Activated CD8-positive, alpha-beta memory T cell treated with anti-CD3 and anti-CD28 coated beads, Interleukin-2, amount 10 ng/mL, durations not matched to agents 7 days and 5 days (primary cell): ENCODE data around the gene SLC26A1. TPM values are rescaled to one million over a fixed set of nuclear protein-coding genes. Genes with fewer than 3 reads are reported as not detected.
"Not testable (repeated sequence)": the region's sequence is repeated elsewhere in the genome, so short reads cannot be mapped to it uniquely, and the experiment has no call there.

Experiments
- ATAC-seq: fragments of 150-1000 bp; cut with Tn5 transposase; one replicate; pipeline ENCODE4 v1.10.0; 2021; ENCODE audit warnings: moderate library complexity
- CTCF ChIA-PET: fragments of 350-600 bp; sonication (Branson Sonifier 250); formaldehyde crosslinking; loops from one replicate; lab custom pipeline; 2021; ENCODE audit warnings: antibody characterized with exemption; lab: Charles Lee
- DNase-seq: peaks from one replicate; pipeline ENCODE4 v3.0.0-alpha.2; 2020
- H3K27ac Mint-ChIP-seq: one replicate; pipeline ENCODE4 v1.8.0; 2021; ENCODE audit warnings: mild to moderate bottlenecking, mixed read lengths
- H3K27me3 Mint-ChIP-seq: one replicate; pipeline ENCODE4 v1.8.0; 2021; ENCODE audit warnings: mixed read lengths
- H3K36me3 Mint-ChIP-seq: one replicate; pipeline ENCODE4 v1.8.0; 2021; ENCODE audit warnings: mild to moderate bottlenecking, mixed read lengths
- H3K4me1 Mint-ChIP-seq: one replicate; pipeline ENCODE4 v1.8.0; 2021; ENCODE audit warnings: mixed read lengths
- H3K4me3 Mint-ChIP-seq: one replicate; pipeline ENCODE4 v1.8.0; 2021; ENCODE audit warnings: mild to moderate bottlenecking, moderate library complexity, mixed read lengths
- H3K9me3 Mint-ChIP-seq: one replicate; pipeline ENCODE4 v1.8.0; 2022; ENCODE audit warnings: low read depth, mixed read lengths
- total RNA-seq, 2 experiments: library from RNA; stranded (reverse); gene quantifications; one replicate each; pipeline ENCODE4 v1.2.3, GENCODE V29; 2021

The SLC26A1 gene
- total RNA-seq, 2 experiments from 2014 or later = not detected

DNA sequence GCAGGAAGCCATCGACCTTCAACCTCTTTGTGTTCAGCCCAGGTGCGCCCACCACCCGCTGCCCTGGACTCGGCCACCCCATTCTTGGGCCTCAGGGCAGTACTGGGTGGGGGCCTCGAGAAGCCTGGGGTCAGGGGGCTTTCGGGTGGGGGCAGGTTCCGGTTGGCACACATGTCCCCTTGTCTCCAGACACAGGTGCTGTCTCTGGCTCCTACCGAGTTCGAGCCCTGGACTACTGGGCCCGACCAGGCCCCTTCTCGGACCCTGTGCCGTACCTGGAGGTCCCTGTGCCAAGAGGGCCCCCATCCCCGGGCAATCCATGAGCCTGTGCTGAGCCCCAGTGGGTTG lies 10.8 kb upstream of the SLC26A1 start:
- DNase-seq (no peak), ATAC-seq (no peak)
- CTCF ChIA-PET = no interaction called here
- no peaks in the 10 kb centered on the region for H3K36me3 Mint-ChIP-seq
- H3K27me3 Mint-ChIP-seq = peaks cover 41% of the 10 kb centered on the region
- H3K27ac Mint-ChIP-seq = no peak overlapping the region
- H3K9me3 Mint-ChIP-seq = no peaks in the 10 kb centered on the region
- H3K4me3 Mint-ChIP-seq = no peak overlapping the region
- peaks cover 6% of the 10 kb centered on the region for H3K4me1 Mint-ChIP-seq

- Mint-ChIP-seq H3K27me3 (peaks cover 39% of the 10 kb centered on the region), H3K4me3 (no peak overlapping the region), H3K9me3 (no peaks in the 10 kb centered on the region), H3K27ac (no peak overlapping the region), H3K36me3 (no peaks in the 10 kb centered on the region), H3K4me1 (peaks cover under 1% of the 10 kb centered on the region)
- no peak for DNase-seq
- CTCF ChIA-PET = no interaction called here
- no peak for ATAC-seq
Observed at GRCh38 chr4:1003271-1004070, 10.3 kb upstream of the SLC26A1 start.

DNA sequence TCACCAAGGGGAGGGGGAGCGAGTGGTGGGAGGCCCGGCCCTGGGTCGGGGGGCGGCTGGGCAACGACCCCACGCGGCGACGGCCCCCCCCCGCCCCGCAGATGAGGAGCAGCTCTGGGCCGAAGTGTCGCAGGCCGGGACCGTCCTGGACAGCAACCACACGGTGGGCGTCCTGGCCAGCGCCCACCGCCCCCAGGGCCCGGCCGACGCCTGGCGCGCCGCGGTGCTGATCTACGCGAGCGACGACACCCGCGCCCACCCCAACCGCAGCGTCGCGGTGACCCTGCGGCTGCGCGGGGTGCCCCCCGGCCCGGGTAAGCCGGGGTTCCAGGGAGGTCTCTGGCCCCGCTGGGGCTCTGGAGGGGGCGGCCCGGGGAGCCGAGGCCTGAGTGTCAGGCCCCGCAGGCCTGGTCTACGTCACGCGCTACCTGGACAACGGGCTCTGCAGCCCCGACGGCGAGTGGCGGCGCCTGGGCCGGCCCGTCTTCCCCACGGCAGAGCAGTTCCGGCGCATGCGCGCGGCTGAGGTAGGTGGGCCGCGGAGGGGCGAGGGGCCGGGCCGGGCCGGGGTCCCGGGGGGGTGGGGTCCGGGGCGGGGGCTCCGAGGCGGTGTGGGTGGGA lies 9.5 kb upstream of the SLC26A1 start:
- ATAC-seq (no peak), DNase-seq (no peak)
- H3K36me3 Mint-ChIP-seq = no peaks in the 10 kb centered on the region
- H3K27ac Mint-ChIP-seq = no peak overlapping the region
- H3K4me1 Mint-ChIP-seq = no peaks in the 10 kb centered on the region
- CTCF ChIA-PET = no interaction called here
- peaks cover 39% of the 10 kb centered on the region for H3K27me3 Mint-ChIP-seq
- no peaks in the 10 kb centered on the region for H3K9me3 Mint-ChIP-seq
- H3K4me3 Mint-ChIP-seq = no peak overlapping the region

DNA sequence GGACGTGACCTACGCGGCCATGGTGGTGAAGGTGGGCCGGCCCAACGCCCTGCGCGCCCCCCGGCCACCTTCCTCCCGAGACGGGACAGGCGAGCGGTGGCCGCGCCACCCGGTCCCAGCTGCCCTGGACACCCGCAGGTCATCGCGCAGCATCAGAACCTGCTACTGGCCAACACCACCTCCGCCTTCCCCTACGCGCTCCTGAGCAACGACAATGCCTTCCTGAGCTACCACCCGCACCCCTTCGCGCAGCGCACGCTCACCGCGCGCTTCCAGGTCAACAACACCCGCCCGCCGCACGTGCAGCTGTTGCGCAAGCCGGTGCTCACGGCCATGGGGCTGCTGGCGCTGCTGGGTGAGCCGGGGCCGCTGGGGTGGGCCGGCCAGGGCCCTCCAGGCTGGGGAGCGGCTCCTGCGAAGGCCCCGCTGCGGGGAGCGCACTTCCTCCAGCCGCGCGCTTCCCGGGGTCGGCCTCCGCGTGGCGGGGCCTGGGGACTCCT lies 9.0 kb upstream of the SLC26A1 start:
- Mint-ChIP-seq H3K4me3 (no peak overlapping the region), H3K27me3 (peaks cover 36% of the 10 kb centered on the region), H3K27ac (no peak overlapping the region), H3K4me1 (no peaks in the 10 kb centered on the region), H3K9me3 (no peaks in the 10 kb centered on the region), H3K36me3 (no peaks in the 10 kb centered on the region)
- DNase-seq (no peak), ATAC-seq (no peak)
- CTCF ChIA-PET = no interaction called here

GRCh38 chr4:1001561-1002130 lies 8.4 kb upstream of the SLC26A1 start:
- ATAC-seq (no peak), DNase-seq (no peak)
- CTCF ChIA-PET = no interaction called here
- no peak overlapping the region for H3K4me3 Mint-ChIP-seq
- H3K4me1 Mint-ChIP-seq = peaks cover 1% of the 10 kb centered on the region
- peaks cover 35% of the 10 kb centered on the region for H3K27me3 Mint-ChIP-seq
- H3K27ac Mint-ChIP-seq = no peak overlapping the region
- no peaks in the 10 kb centered on the region for H3K36me3 Mint-ChIP-seq
- H3K9me3 Mint-ChIP-seq = no peaks in the 10 kb centered on the region

DNA sequence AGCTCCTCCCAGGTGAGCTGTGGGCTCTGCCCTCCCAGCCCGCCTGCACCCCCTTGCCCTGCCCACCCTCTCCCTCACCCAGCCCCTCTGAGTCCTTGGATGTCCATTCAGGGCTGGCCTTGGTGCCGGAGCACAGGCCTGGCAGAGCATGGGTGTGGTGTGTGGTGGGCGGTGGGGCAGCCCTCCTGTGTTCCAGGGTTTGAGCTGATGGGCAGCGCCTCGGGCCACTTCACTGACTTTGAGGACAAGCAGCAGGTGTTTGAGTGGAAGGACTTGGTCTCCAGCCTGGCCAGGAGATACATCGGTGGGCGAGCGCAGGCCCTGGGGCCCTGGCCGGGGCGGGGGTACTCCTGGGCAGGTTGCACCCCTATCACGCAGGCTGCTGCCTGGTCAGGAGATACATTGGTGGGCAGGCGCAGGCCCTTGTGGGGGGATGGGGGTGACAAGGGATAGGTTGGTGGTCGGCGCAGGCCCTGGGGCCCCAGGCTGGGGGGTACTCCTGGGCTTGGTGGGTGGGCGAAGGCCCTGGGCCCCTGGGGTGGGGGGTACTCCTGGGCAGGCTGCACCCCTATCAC lies 7.6 kb upstream of the SLC26A1 start:
- no peak overlapping the region for H3K27ac Mint-ChIP-seq
- no peak for ATAC-seq
- H3K4me3 Mint-ChIP-seq = no peak overlapping the region
- no peaks in the 10 kb centered on the region for H3K36me3 Mint-ChIP-seq
- no peak for DNase-seq
- CTCF ChIA-PET = no interaction called here
- no peaks in the 10 kb centered on the region for H3K9me3 Mint-ChIP-seq
- peaks cover 37% of the 10 kb centered on the region for H3K27me3 Mint-ChIP-seq
- H3K4me1 Mint-ChIP-seq = peaks cover 1% of the 10 kb centered on the region

- DNase-seq (no peak), ATAC-seq (no peak)
- peaks cover 1% of the 10 kb centered on the region for H3K4me1 Mint-ChIP-seq
- H3K27ac Mint-ChIP-seq = no peak overlapping the region
- CTCF ChIA-PET = no interaction called here
- no peak overlapping the region for H3K4me3 Mint-ChIP-seq
- H3K36me3 Mint-ChIP-seq = no peaks in the 10 kb centered on the region
- H3K9me3 Mint-ChIP-seq = no peaks in the 10 kb centered on the region
- peaks cover 34% of the 10 kb centered on the region for H3K27me3 Mint-ChIP-seq
Observed at GRCh38 chr4:999882-1000425, 6.8 kb upstream of the SLC26A1 start.

- H3K4me3 Mint-ChIP-seq, H3K27ac Mint-ChIP-seq, H3K4me1 Mint-ChIP-seq, DNase-seq, H3K36me3 Mint-ChIP-seq, H3K9me3 Mint-ChIP-seq, ATAC-seq: not testable (repeated sequence)
- CTCF ChIA-PET = interaction anchor here (0.7 kb wide), 1 partner anchor 257 kb away, joined by 3 read pairs; no protein-coding TSS in a partner anchor
- H3K27me3 Mint-ChIP-seq = peaks cover 30% of the 10 kb centered on the region
Observed at GRCh38 chr4:999240-999863, 6.1 kb upstream of the SLC26A1 start.

DNA sequence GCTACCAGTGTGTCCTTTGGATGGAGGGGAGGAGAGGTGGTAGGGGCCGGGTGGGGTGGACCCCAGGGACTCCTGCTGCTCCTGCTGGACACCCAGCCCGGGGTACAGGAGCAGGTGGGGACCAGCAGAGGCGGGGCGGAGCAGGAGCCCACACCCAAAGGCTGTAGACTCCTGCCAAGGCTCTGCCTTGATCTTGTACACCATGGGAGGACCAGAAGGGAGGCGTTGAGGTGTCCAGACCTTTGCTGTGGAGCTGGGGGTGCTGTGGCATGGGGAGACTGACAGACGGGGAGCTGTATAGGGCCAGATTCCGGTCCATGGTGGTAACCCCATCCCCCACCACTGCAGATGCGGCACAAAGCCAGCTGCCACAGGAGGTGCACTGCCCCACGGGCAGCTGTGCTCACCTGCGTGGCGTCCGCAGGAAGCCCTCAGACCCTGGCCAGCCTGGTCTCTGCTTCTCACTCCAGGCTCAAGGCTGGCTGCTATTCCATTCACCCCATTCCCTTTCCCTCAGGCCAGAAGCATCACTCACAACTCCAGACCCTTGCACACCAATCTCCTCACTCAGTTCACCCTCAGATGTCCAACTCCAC lies 5.0 kb upstream of the SLC26A1 start:
- ATAC-seq (no peak), DNase-seq (no peak)
- Mint-ChIP-seq H3K27ac (no peak overlapping the region), H3K27me3 (peaks cover 30% of the 10 kb centered on the region), H3K4me3 (no peak overlapping the region), H3K36me3 (no peaks in the 10 kb centered on the region), H3K9me3 (no peaks in the 10 kb centered on the region), H3K4me1 (peaks cover 1% of the 10 kb centered on the region)
- CTCF ChIA-PET = no interaction called here

- no peaks in the 10 kb centered on the region for H3K36me3 Mint-ChIP-seq
- ATAC-seq (no peak), DNase-seq (no peak)
- H3K9me3 Mint-ChIP-seq = no peaks in the 10 kb centered on the region
- H3K27ac Mint-ChIP-seq = no peak overlapping the region
- CTCF ChIA-PET = no interaction called here
- H3K4me3 Mint-ChIP-seq = no peak overlapping the region
- H3K4me1 Mint-ChIP-seq = peaks cover 1% of the 10 kb centered on the region
- H3K27me3 Mint-ChIP-seq = peaks cover 30% of the 10 kb centered on the region
Observed at GRCh38 chr4:997375-998071, 4.3 kb upstream of the SLC26A1 start.

DNA sequence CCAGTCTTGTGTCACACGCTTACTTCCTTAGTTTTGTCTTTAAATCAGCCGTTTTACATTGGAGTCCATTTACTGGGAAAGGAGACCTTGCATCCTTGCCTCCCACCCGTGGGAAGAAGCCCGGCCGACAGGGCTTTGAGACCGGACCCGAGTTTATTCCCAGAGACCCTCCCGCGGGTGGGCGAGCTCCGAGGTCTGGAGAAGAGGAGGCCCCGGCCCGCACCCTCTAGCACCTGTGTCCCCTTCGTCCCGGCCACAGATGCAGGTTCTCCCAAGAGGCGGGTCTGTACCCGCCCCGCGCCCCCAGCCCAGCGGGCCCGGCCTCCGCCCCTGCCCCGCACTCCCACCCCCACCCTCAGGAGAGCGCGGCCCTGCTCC lies 3.8 kb upstream of the SLC26A1 start:
- CTCF ChIA-PET = no interaction called here
- no peak for ATAC-seq
- H3K27ac Mint-ChIP-seq = no peak overlapping the region
- peaks cover 27% of the 10 kb centered on the region for H3K27me3 Mint-ChIP-seq
- H3K36me3 Mint-ChIP-seq = no peaks in the 10 kb centered on the region
- H3K9me3 Mint-ChIP-seq = no peaks in the 10 kb centered on the region
- H3K4me1 Mint-ChIP-seq = peaks cover 1% of the 10 kb centered on the region
- H3K4me3 Mint-ChIP-seq = no peak overlapping the region
- DNase-seq = no peak
